Measurements from ENCODE around the gene CDC42BPB. TPM values are rescaled to one million over a fixed set of nuclear protein-coding genes. Genes with fewer than 3 reads are reported as not detected.

Gene CDC42BPB
- total RNA-seq, 1 experiment from 2014 or later = 84.4 TPM

- Histone ChIP-seq H3K4me1 (ENCODE audit: control insufficient read depth, insufficient read depth, low read length) (no peaks in the 10 kb centered on the region), H3K27ac (ENCODE audit: low read length) (peak overlapping the region; percentile 17; the same call in 1 of the 2 replicates), H3K27me3 (ENCODE audit: control insufficient read depth, insufficient read depth, low read length) (no peaks in the 10 kb centered on the region), H3K9me3 (ENCODE audit: control insufficient read depth, insufficient read depth, low read depth, low read length) (peaks cover 9% of the 10 kb centered on the region; the same call in 1 of the 2 replicates), H3K4me3 (ENCODE audit: low read depth in 2 of 2, low read length in 2 of 2) (no peak overlapping the region), H3K36me3 (ENCODE audit: control insufficient read depth, insufficient read depth, low read length) (peaks cover 3% of the 10 kb centered on the region; the same call in 1 of the 2 replicates)
- intact Hi-C loops (cut with micrococcal nuclease; ENCODE audit: unreplicated experiment) (no loop called here), in situ Hi-C loops (cut with HindIII; ENCODE audit: low pct_unique_long_range_greater_than_20kb, low sequenced_read_pairs) (no loop called here)
- ChIA-PET CTCF (no interaction called here), POLR2A (no interaction called here)
- BruUV-seq (replicated peaks) = no TSS peak
- DNase-seq (ENCODE audit: low read depth, low spot score) (no peak), ATAC-seq (peak; percentile 67)
- TF ChIP-seq TCF7L2 (IDR thresholded peaks at IDR 0.05; ENCODE audit: low read depth, low read length) (no peak), SIN3A (IDR thresholded peaks at IDR 0.05; ENCODE audit: borderline replicate concordance, insufficient read depth, low read depth, low read length) (no peak), POLR2AphosphoS5 (IDR thresholded peaks at IDR 0.05; ENCODE audit: low read depth, low read length) (no peak), REST (IDR thresholded peaks at IDR 0.05; ENCODE audit: insufficient read depth in 1 of 2, low read depth in 2 of 2, low read length in 1 of 2) (no peak), CTCF (IDR thresholded peaks at IDR 0.05) (no peak)
These were observed 70.4 kb downstream of the CDC42BPB start for GRCh38 chr14:102986810-102987579.

- peaks cover 9% of the 10 kb centered on the region; the same call in 1 of the 2 replicates for H3K9me3 ChIP-seq (ENCODE audit: control insufficient read depth, insufficient read depth, low read depth, low read length)
- H3K27me3 ChIP-seq (ENCODE audit: control insufficient read depth, insufficient read depth, low read length) = no peaks in the 10 kb centered on the region
- no peak for DNase-seq (ENCODE audit: low read depth, low spot score)
- TF ChIP-seq POLR2AphosphoS5 (IDR thresholded peaks at IDR 0.05; ENCODE audit: low read depth, low read length) (no peak), TCF7L2 (IDR thresholded peaks at IDR 0.05; ENCODE audit: low read depth, low read length) (no peak), SIN3A (IDR thresholded peaks at IDR 0.05; ENCODE audit: borderline replicate concordance, insufficient read depth, low read depth, low read length) (no peak), CTCF (IDR thresholded peaks at IDR 0.05) (no peak), REST (IDR thresholded peaks at IDR 0.05; ENCODE audit: insufficient read depth in 1 of 2, low read depth in 2 of 2, low read length in 1 of 2) (no peak)
- no peak overlapping the region for H3K27ac ChIP-seq (ENCODE audit: low read length)
- H3K4me3 ChIP-seq (ENCODE audit: low read depth in 2 of 2, low read length in 2 of 2) = no peak overlapping the region
- ATAC-seq = no peak
- in situ Hi-C loops (cut with HindIII; ENCODE audit: low pct_unique_long_range_greater_than_20kb, low sequenced_read_pairs) = no loop called here
- intact Hi-C loops (cut with micrococcal nuclease; ENCODE audit: unreplicated experiment) = no loop called here
- no TSS peak for BruUV-seq (replicated peaks)
- H3K4me1 ChIP-seq (ENCODE audit: control insufficient read depth, insufficient read depth, low read length) = no peaks in the 10 kb centered on the region
- POLR2A ChIA-PET = no interaction called here
- H3K36me3 ChIP-seq (ENCODE audit: control insufficient read depth, insufficient read depth, low read length) = peaks cover 3% of the 10 kb centered on the region; the same call in 1 of the 2 replicates
- CTCF ChIA-PET = no interaction called here
These were observed 71.7 kb downstream of the CDC42BPB start for GRCh38 chr14:102985665-102986064.

Measured in Panc1 (cell line).